Measurements from ENCODE around the gene CELSR1. TPM values are rescaled to one million over a fixed set of nuclear protein-coding genes. Genes with fewer than 3 reads are reported as not detected.

The CELSR1 gene
- total and polyA plus RNA-seq, 2 of the 13 experiments (the other 11 are each of a cell fraction or from before 2014, with no cell fraction given) = 0.78 to 1.8 TPM

- peak; percentile 65 for TF ChIP-seq ZNF687 (CRISPR knock-in tag; IDR thresholded peaks at IDR 0.05)
Measured at GRCh38 chr22:46443850-46444389, 93.5 kb downstream of the CELSR1 start (continued).

- Histone ChIP-seq H3K36me3 (replicated peaks in 1 of 2; ENCODE audit: control insufficient read depth in 1 of 2, insufficient read depth in 2 of 2, low read length in 2 of 2) (no peaks in the 10 kb centered on the region), H3K9ac (ENCODE audit: insufficient read depth, low read depth, low read length) (no peak overlapping the region), H4K20me1 (ENCODE audit: insufficient read depth, low read length) (no peaks in the 10 kb centered on the region), H3K4me3 (replicated peaks in 1 of 3; ENCODE audit: insufficient read depth in 1 of 3, low read depth in 2 of 3, low read length in 3 of 3) (no peak overlapping the region), H3K4me1 (ENCODE audit: insufficient read depth, low read length) (peaks cover 29% of the 10 kb centered on the region), H3K27ac (ENCODE audit: extremely low read length, insufficient read depth, low read length) (no peak overlapping the region), H3K79me2 (ENCODE audit: insufficient read depth, low read length) (no peaks in the 10 kb centered on the region), H3K27me3 (ENCODE audit: control insufficient read depth in 1 of 2, insufficient read depth in 2 of 2, low read length in 2 of 2) (no peaks in the 10 kb centered on the region; a peak in 1 of 5 replicates), H3K9me3 (ENCODE audit: low read length) (no peaks in the 10 kb centered on the region), H3K4me2 (ENCODE audit: low read depth, low read length) (no peak overlapping the region), H2AFZ (ENCODE audit: low read length) (no peak overlapping the region)
- ChIA-PET CTCF (ENCODE audit: low intra/inter-chr PET ratio, low total read pairs) (no interaction called here), POLR2A (no interaction called here)
- intact Hi-C loops (cut with micrococcal nuclease; ENCODE audit: unreplicated experiment) = loop anchor here (5.0 kb wide), 1 partner anchor 65 kb away; no protein-coding TSS in a partner anchor
- no peak for FAIRE-seq
- DNase-seq (ENCODE audit: low spot score) = no peak
- no TSS peak for BruUV-seq (replicated peaks)
- in situ Hi-C loops (cut with HindIII; ENCODE audit: extremely low pct_ligation_motif_present, low pct_unique_long_range_greater_than_20kb) = loop anchor here (5.0 kb wide), 1 partner anchor 75 kb away; no protein-coding TSS in a partner anchor
- no peak for ATAC-seq
- TF ChIP-seq SNAPC4 (CRISPR knock-in tag; IDR thresholded peaks at IDR 0.05) (no peak), HHEX (CRISPR knock-in tag; IDR thresholded peaks at IDR 0.05) (no peak), NFE2 (CRISPR knock-in tag; IDR thresholded peaks at IDR 0.05) (no peak), ZNF136 (CRISPR knock-in tag; IDR thresholded peaks at IDR 0.05; ENCODE audit: low read depth) (no peak), RBFOX2 (IDR thresholded peaks at IDR 0.05; ENCODE audit: low read depth, low read length) (no peak), U2AF1 (optimal IDR thresholded peaks at IDR 0.05; ENCODE audit: low read depth, low read length) (no peak)
- WGBS (ENCODE audit: low lambda C conversion rate) = 68% methylated on average over 5 of the region's 14 CpGs
Measured at GRCh38 chr22:46442217-46442853, 95.1 kb downstream of the CELSR1 start.
